BLaER1 (cell line): Measurements from ENCODE around the gene ARHGAP24.

Source experiments
- H3K27ac ChIP-seq: shearing (Covaris generic); formaldehyde crosslinking; 2 replicates; pipeline ENCODE4 v1.8.1; 2022
- H3K27me3 ChIP-seq: shearing (Covaris generic); formaldehyde crosslinking; 2 replicates; pipeline ENCODE4 v1.8.1; 2022
- H3K36me3 ChIP-seq: shearing (Covaris generic); formaldehyde crosslinking; 2 replicates; pipeline ENCODE4 v1.8.1; 2022
- H3K4me1 ChIP-seq: shearing (Covaris generic); formaldehyde crosslinking; 2 replicates; pipeline ENCODE4 v1.8.1; 2022
- H3K4me2 ChIP-seq: shearing (Covaris generic); formaldehyde crosslinking; 2 replicates; pipeline ENCODE4 v1.8.1; 2022
- H3K4me3 ChIP-seq: shearing (Covaris generic); formaldehyde crosslinking; 2 replicates; pipeline ENCODE4 v1.8.1; 2022
- H3K9ac ChIP-seq: shearing (Covaris generic); formaldehyde crosslinking; 2 replicates; pipeline ENCODE4 v1.8.1; 2022
- H3K9me3 ChIP-seq: shearing (Covaris generic); formaldehyde crosslinking; 2 replicates; pipeline ENCODE4 v1.8.1; 2022
- H4K20me1 ChIP-seq: shearing (Covaris generic); formaldehyde crosslinking; 2 replicates; pipeline ENCODE4 v1.8.1; 2022
- Cebpa-rat ChIP-seq: shearing (Covaris generic); IDR thresholded peaks from 2 replicates; pipeline ENCODE4 v1.8.1; 2022

Gene ARHGAP24

GRCh38 chr4:85571008-85571407 is 96.1 kb downstream of the ARHGAP24 start:
- no peaks in the 10 kb centered on the region; the same call in 1 of the 2 replicates for H3K27me3 ChIP-seq
- no peak overlapping the region for H3K4me2 ChIP-seq
- H3K4me1 ChIP-seq: 0 out of 2 replicates have a peak, but pooled peaks cover 6% of the 10 kb centered on the region
- no peak overlapping the region for H3K9ac ChIP-seq
- H3K27ac ChIP-seq: no peak overlapping the region
- no peaks in the 10 kb centered on the region for H3K36me3 ChIP-seq
- H3K9me3 ChIP-seq: no peaks in the 10 kb centered on the region
- H4K20me1 ChIP-seq: no peaks in the 10 kb centered on the region
- no peak for TF ChIP-seq Cebpa-rat
- no peak overlapping the region for H3K4me3 ChIP-seq

- Histone ChIP-seq H3K9ac (no peak overlapping the region), H3K4me1 (0 out of 2 replicates have a peak, but pooled peaks cover 6% of the 10 kb centered on the region), H3K27ac (no peak overlapping the region), H3K27me3 (no peaks in the 10 kb centered on the region; the same call in 1 of the 2 replicates), H3K4me3 (no peak overlapping the region), H3K36me3 (no peaks in the 10 kb centered on the region), H3K4me2 (no peak overlapping the region), H4K20me1 (no peaks in the 10 kb centered on the region), H3K9me3 (no peaks in the 10 kb centered on the region)
- no peak for TF ChIP-seq Cebpa-rat
Observed at GRCh38 chr4:85573270-85573669, 98.3 kb downstream of the ARHGAP24 start.

DNA sequence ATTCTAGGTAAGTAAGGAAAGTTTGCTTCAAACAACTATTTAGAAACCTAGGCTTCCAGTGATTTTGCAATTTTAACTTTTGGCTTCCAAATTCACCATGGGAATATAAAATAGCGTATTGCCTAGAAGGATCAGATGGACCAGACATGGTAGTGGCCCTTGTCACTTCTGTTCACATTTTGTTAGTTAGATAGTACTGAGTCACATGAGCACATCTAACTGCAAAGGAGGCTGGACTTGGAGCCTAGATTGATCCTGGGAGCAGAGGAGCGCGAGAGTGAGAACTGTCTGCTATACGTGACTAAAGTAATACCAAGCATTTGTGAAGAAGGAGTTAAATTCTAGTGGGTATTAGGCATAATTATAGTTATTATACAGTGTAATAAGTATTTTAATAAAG is 102.4 kb downstream of the ARHGAP24 start:
- Histone ChIP-seq H3K9ac (no peak overlapping the region), H3K27ac (no peak overlapping the region)
- no peak for TF ChIP-seq Cebpa-rat

DNA sequence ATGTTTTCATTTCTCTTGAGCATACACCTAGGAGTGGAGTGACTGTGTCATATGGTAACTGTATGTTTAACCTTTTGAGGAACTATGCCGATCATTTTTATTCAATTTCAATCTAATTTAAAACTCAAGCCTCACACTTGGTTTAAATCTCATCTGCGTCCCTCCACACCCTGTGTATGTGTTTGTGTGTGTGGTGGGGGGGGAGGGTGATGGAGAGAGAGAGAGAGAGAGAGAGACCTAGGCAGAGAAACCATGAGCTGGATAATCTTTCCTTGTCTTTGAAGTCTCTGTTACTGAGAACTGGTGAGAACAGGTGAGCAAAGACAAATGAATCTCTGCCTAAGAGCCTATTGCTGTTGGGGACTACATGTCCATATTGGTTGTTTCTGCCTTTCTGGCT is 105.0 kb downstream of the ARHGAP24 start:
- Histone ChIP-seq H3K27me3 (no peaks in the 10 kb centered on the region), H3K9ac (no peak overlapping the region), H3K4me3 (no peak overlapping the region), H3K4me2 (no peak overlapping the region), H3K9me3 (no peaks in the 10 kb centered on the region), H3K4me1 (no peaks in the 10 kb centered on the region), H3K27ac (no peak overlapping the region), H3K36me3 (no peaks in the 10 kb centered on the region), H4K20me1 (no peaks in the 10 kb centered on the region)
- no peak for TF ChIP-seq Cebpa-rat

More for the DNA sequence above, 102.4 kb downstream of the ARHGAP24 start:
- Histone ChIP-seq H3K4me1 (no peaks in the 10 kb centered on the region), H3K27me3 (no peaks in the 10 kb centered on the region), H3K4me3 (no peak overlapping the region), H4K20me1 (no peaks in the 10 kb centered on the region), H3K4me2 (no peak overlapping the region), H3K36me3 (no peaks in the 10 kb centered on the region), H3K9me3 (no peaks in the 10 kb centered on the region)

DNA sequence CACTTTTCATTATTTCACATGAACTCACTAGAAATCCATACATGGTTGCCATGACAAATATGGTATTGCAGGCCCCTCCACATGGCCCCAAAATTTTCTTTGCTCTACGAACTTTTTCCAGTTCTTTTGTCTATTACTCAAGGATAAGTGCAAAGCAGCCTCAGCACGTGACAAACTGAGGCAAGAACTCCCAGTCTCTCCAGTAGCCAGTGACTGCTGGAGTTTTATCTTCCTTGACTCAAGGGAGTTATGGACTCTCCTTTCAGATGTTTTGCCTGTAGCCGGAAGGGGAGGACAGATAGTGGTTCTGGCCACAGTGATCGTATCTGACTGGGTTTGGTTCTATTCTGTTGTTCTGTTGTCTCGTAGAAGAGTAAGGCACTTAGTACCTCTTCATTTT is 105.5 kb downstream of the ARHGAP24 start:
- no peaks in the 10 kb centered on the region for H3K9me3 ChIP-seq
- H4K20me1 ChIP-seq: no peaks in the 10 kb centered on the region
- no peak for TF ChIP-seq Cebpa-rat
- H3K4me1 ChIP-seq: no peaks in the 10 kb centered on the region
- no peak overlapping the region for H3K9ac ChIP-seq
- H3K4me3 ChIP-seq: no peak overlapping the region
- H3K27ac ChIP-seq: no peak overlapping the region
- H3K4me2 ChIP-seq: no peak overlapping the region
- H3K36me3 ChIP-seq: no peaks in the 10 kb centered on the region
- H3K27me3 ChIP-seq: no peaks in the 10 kb centered on the region

GRCh38 chr4:85587952-85588351 is 113.0 kb downstream of the ARHGAP24 start:
- no peak for TF ChIP-seq Cebpa-rat
- peak overlapping the region; percentile 42; the same call in 1 of the 2 replicates for H3K4me2 ChIP-seq

DNA sequence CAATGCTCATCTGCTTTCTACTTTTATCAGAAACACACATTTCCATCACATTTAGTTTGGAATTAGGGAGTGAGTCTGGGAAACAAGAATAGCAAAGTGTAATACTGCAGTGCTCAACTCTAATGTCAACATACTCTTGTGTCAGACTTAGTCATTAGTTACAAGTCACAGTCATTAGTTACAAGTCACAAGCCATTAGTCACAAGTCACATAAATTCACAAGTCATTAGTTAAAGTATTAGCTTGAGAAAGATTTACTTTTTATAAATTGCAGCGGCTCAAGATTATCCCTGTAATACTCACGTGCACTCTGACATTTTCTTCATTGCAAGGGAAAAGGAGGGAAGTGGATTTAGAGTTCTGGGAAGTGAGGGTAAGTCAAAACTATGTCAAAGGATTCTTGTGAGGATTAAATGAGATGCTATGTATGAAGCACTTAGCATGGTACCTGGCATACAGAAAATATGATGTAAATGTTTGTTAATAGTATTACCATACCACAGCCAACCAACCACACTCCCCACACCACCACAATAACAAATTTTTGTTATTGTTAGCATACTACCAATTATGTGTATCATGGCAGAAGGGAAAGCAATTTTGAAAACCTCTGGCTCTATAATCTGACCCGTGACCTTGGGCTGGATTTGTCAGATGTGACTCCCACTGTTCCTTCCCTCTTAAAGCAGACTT is 116.6 kb downstream of the ARHGAP24 start:
- Histone ChIP-seq H4K20me1 (no peaks in the 10 kb centered on the region), H3K36me3 (no peaks in the 10 kb centered on the region), H3K4me3 (no peak overlapping the region), H3K4me1 (peaks cover 8% of the 10 kb centered on the region), H3K27ac (no peak overlapping the region), H3K4me2 (no peak overlapping the region), H3K9ac (no peak overlapping the region), H3K9me3 (no peaks in the 10 kb centered on the region), H3K27me3 (no peaks in the 10 kb centered on the region)
- TF ChIP-seq Cebpa-rat: no peak

More at GRCh38 chr4:85587952-85588351, 113.0 kb downstream of the ARHGAP24 start:
- Histone ChIP-seq H3K4me3 (no peak overlapping the region), H3K4me1 (peaks cover 8% of the 10 kb centered on the region), H3K9me3 (no peaks in the 10 kb centered on the region), H3K9ac (no peak overlapping the region), H3K27ac (no peak overlapping the region), H4K20me1 (no peaks in the 10 kb centered on the region), H3K36me3 (no peaks in the 10 kb centered on the region), H3K27me3 (no peaks in the 10 kb centered on the region)

GRCh38 chr4:85595098-85595775 is 120.3 kb downstream of the ARHGAP24 start:
- Histone ChIP-seq H3K27me3 (no peaks in the 10 kb centered on the region), H3K4me3 (no peak overlapping the region), H3K36me3 (no peaks in the 10 kb centered on the region), H3K9me3 (no peaks in the 10 kb centered on the region), H3K4me2 (no peak overlapping the region), H3K9ac (no peak overlapping the region), H4K20me1 (no peaks in the 10 kb centered on the region), H3K27ac (no peak overlapping the region), H3K4me1 (no peaks in the 10 kb centered on the region)
- TF ChIP-seq Cebpa-rat: no peak

DNA sequence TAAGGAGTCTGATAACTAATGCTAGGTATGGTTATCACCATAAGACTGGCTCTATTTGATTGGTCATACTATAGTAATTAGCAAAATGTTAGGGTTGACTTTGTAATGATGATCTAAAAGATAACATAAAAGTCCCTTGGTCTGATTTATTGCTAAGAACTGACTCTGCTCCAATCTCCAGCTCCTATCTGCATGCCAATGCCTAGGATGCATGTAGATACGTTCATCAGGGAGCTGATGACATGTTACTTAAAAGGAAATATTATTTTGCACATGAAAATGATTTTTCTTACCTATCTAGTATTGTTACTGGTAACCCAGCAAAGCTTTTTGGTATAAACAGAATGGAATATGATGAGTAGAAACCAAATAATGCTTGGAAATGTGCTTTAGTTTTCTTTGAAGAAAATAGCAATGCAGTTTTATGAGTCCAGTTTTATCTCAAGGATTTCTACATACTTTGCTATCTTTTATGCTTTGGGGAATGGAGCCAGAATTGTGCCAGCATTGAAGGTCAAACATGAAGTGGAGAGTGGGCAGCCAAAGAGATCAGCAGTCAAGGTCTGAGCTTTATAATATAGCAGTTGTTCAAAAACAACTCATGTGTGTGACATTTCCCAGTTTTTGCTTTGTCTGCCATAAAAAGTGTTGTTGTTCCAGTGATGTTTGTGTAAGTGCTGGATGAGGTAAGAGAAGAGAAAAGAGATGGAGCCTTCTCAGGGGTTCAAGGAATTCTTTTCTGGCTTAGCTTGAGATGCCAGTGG is 121.0 kb downstream of the ARHGAP24 start:
- H3K36me3 ChIP-seq: no peaks in the 10 kb centered on the region
- no peak overlapping the region for H3K4me3 ChIP-seq
- H3K27me3 ChIP-seq: no peaks in the 10 kb centered on the region
- TF ChIP-seq Cebpa-rat: no peak
- H3K4me2 ChIP-seq: no peak overlapping the region
- no peak overlapping the region for H3K9ac ChIP-seq
- no peaks in the 10 kb centered on the region for H3K9me3 ChIP-seq
- H4K20me1 ChIP-seq: no peaks in the 10 kb centered on the region
- H3K4me1 ChIP-seq: no peaks in the 10 kb centered on the region
- H3K27ac ChIP-seq: no peak overlapping the region

DNA sequence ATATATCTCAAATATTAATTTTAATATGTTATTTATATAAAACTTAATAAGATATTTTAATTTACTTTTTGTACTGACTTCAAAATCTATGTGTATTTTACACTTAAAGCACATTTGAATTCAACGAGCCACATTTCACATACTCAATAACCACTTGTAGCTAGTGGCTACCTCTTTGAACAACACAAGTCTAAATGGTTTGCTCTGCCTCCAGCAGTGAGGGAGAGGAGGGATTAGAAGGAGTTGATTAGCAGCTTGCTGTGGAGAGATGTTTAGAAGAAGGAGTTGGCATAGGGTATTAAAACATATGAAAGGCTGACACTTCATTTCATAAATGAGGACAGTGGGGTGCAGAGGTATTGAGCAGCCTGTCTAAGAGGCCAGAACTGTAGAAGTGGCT is 124.0 kb downstream of the ARHGAP24 start:
- Histone ChIP-seq H3K4me1 (no peaks in the 10 kb centered on the region), H3K27me3 (no peaks in the 10 kb centered on the region), H3K9me3 (no peaks in the 10 kb centered on the region), H3K36me3 (no peaks in the 10 kb centered on the region), H3K27ac (no peak overlapping the region), H4K20me1 (no peaks in the 10 kb centered on the region), H3K4me2 (no peak overlapping the region), H3K4me3 (no peak overlapping the region), H3K9ac (no peak overlapping the region)
- no peak for TF ChIP-seq Cebpa-rat
